SK-N-MC (cell line): ENCODE data around the gene NAT9.

ENCODE experiments used
- EZH2 ChIP-seq: fragments of 200-600 bp; sonication (generic); IDR thresholded peaks from one replicate; pipeline ENCODE4 v1.6.1; 2017; ENCODE audit warnings: antibody characterized with exemption
- POLR2AphosphoS5 ChIP-seq: IDR thresholded peaks from 2 replicates; pipeline ENCODE4 v1.6.1; 2012; ENCODE audit warnings: mild to moderate bottlenecking, low read depth, low read length, borderline replicate concordance

DNA sequence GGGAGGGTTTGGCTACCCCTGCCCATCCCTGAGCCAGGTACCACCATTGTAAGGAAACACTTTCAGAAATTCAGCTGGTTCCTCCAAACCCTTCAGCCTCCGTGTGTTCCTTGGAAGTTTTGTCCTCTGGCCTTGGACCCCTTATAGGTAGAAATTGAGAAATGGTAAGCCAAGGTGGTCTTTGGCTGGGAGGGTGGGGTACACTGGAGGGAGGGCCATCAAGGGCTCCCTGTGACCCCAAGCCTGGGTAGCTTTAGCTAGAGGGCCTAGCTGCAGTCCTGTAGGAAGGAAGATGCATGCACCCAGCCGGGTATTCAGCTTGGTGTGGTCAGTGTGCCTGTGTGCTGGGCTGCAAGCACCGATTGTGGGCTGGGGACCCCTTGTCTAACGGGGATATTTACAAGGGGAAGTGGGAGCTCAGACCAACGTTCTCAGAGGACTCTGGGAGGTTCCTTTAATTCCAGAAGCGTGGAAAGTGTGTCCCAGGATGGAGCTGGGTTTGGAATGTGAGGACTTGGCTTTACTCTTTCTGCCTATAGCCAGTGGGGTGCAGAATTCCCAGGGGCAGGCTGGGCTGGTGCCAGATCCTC lies 6.8 kb downstream of the NAT9 start:
- TF ChIP-seq EZH2, result no peak
- no peak; the same call in 1 of the 2 replicates for TF ChIP-seq POLR2AphosphoS5
